ENCODE data around the gene LFNG. TPM values are rescaled to one million over a fixed set of nuclear protein-coding genes. Genes with fewer than 3 reads are reported as not detected.

LFNG gene, protein sequence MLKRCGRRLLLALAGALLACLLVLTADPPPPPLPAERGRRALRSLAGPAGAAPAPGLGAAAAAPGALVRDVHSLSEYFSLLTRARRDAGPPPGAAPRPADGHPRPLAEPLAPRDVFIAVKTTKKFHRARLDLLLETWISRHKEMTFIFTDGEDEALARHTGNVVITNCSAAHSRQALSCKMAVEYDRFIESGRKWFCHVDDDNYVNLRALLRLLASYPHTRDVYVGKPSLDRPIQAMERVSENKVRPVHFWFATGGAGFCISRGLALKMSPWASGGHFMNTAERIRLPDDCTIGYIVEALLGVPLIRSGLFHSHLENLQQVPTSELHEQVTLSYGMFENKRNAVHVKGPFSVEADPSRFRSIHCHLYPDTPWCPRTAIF
- total RNA-seq (2022) (1.7 and 2.4 TPM in 2 replicates), Bru-seq, nascent RNA (percentile 16 among the genes with signal in this experiment), BruChase-seq, experiment 1, labeled RNA remaining after a 6-hour chase (percentile 19 among the genes with signal in this experiment), BruChase-seq, experiment 2, labeled RNA remaining after a 2-hour chase (percentile 21 among the genes with signal in this experiment)
- long read RNA-seq, result 0 reads

DNA sequence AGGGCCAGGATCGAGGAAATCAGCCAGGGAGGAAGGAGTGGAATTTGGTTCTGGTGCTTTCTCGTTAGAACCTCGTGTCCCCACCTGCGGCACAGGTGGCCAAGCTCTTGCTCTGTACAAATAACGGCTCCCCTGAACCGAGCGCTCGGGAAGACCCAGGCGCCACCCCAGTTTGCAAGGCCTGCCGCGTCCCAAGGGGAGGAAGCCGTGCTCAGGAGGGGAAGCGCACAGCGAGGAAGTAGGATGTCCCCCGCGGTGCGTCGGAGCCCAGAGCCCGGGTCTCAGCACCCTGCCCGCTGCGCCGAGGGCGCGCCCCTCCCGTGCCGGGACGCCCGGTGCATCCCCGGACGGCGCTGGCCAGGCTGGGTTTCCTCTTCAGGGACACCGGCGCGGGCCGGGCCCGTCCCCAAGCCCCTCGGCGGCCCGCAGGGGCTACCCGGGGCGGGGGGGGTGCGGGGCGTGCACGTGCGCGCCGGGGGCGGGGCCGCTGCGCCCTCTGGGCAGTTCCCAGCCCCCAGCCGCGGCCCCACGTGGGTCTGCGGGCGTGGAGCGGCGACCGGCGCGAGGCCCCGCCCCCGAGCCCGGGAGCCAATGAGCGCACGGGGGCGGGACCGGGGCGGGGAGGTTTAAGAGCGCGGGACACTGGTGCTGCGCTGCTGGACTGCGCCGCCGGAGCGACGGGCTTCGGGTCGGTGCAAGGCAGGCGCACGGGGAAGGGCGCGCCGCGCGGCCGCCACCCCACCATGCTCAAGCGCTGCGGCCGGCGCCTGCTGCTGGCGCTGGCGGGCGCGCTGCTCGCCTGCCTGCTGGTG is at the start of gene LFNG:
LFNG (plus strand) TSS at position 656 of the 812 bp plus-strand sequence; CDS start at position 744, 88 bp downstream.
- peak; percentile 84 for DNase-seq (ENCODE audit: unreplicated experiment)
- POLR2A ChIA-PET, result interaction anchor here (1.2 kb wide), 1 partner anchor 36 kb away, joined by 5 read pairs; the partner anchor contains the start of gene BRAT1
- no peaks in the 10 kb centered on the region for H3K36me3 Mint-ChIP-seq (ENCODE audit: insufficient read depth, unreplicated experiment)
- peaks cover 16% of the 10 kb centered on the region for H3K4me1 Mint-ChIP-seq (ENCODE audit: insufficient read depth, unreplicated experiment)
- intact Hi-C loops (cut with micrococcal nuclease), result no loop called here
- BruUV-seq (replicated peaks), result no TSS peak
- H3K27me3 Mint-ChIP-seq (ENCODE audit: insufficient read depth, unreplicated experiment), result no peaks in the 10 kb centered on the region
- H3K9me3 Mint-ChIP-seq (ENCODE audit: unreplicated experiment), result no peaks in the 10 kb centered on the region
- H3K4me3 Mint-ChIP-seq (ENCODE audit: unreplicated experiment), result peak within 1 kb of the TSS; percentile 75
- H3K27ac Mint-ChIP-seq (ENCODE audit: low read depth, unreplicated experiment), result no peak within 1 kb of the TSS
- CTCF ChIA-PET, result interaction anchor here (0.6 kb wide), 1 partner anchor 66 kb away, joined by 3 read pairs; no protein-coding TSS in a partner anchor
- TF ChIP-seq, protein P1, sequence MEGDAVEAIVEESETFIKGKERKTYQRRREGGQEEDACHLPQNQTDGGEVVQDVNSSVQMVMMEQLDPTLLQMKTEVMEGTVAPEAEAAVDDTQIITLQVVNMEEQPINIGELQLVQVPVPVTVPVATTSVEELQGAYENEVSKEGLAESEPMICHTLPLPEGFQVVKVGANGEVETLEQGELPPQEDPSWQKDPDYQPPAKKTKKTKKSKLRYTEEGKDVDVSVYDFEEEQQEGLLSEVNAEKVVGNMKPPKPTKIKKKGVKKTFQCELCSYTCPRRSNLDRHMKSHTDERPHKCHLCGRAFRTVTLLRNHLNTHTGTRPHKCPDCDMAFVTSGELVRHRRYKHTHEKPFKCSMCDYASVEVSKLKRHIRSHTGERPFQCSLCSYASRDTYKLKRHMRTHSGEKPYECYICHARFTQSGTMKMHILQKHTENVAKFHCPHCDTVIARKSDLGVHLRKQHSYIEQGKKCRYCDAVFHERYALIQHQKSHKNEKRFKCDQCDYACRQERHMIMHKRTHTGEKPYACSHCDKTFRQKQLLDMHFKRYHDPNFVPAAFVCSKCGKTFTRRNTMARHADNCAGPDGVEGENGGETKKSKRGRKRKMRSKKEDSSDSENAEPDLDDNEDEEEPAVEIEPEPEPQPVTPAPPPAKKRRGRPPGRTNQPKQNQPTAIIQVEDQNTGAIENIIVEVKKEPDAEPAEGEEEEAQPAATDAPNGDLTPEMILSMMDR (IDR thresholded peaks at IDR 0.05; ENCODE audit: unreplicated experiment), result no peak

DNA sequence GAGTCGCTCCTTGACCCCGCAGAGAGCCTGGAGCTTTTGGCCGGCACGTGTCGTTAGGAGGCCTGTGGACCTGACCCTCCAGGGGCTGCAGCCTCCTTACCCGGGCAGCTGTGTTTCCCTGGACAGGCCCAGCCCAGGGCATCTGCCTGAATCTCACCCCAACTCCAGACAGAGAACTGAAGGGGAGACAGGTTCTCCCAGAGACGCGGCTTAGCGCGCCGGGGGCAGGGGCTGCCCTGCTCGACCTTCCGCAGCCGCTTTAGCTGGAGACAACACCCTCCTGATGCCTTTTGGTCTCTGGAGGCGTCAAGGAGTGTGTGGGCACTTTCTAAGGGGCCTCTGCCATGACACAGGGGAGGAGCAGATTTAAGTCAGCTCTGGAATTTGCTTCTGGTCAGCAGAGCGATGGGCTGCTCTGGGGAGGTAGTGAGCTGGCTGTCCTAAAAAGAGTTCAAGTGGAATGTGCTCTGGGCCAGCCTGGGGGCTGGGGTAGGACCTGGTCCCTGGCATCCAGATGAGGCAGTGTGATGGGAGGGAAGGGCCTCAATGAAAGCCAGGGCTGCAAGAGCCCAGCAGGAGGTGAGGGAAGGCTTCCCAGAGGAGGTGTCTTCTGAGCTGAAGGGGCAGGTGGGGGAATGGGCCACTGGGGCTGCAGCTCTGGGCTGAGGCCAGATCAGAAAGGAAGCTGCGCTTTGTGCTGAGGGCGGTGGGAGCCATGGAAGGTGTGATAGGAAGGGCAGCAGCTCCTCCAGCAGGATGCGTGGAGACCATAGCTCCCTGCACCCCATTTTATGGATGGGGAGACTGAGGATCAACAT is 49.2 kb upstream of the LFNG start:
- Mint-ChIP-seq H3K9me3 (ENCODE audit: unreplicated experiment) (no peaks in the 10 kb centered on the region), H3K4me3 (ENCODE audit: unreplicated experiment) (no peak overlapping the region), H3K27me3 (ENCODE audit: insufficient read depth, unreplicated experiment) (no peaks in the 10 kb centered on the region), H3K27ac (ENCODE audit: low read depth, unreplicated experiment) (no peak overlapping the region), H3K4me1 (ENCODE audit: insufficient read depth, unreplicated experiment) (peaks cover 24% of the 10 kb centered on the region), H3K36me3 (ENCODE audit: insufficient read depth, unreplicated experiment) (peaks cover 6% of the 10 kb centered on the region)
- ChIA-PET POLR2A (interaction anchor here (0.6 to 1.6 kb wide), 11 partner anchors 9 to 233 kb away, joined by 3 to 7 read pairs (median 3); no protein-coding TSS in a partner anchor), CTCF (interaction anchor here (0.6 to 6.3 kb wide), 12 partner anchors 12 to 229 kb away, joined by 3 to 61 read pairs (median 4); partner anchors contain the start of gene IQCE)
- DNase-seq (ENCODE audit: unreplicated experiment), result no peak
- TF ChIP-seq, protein P1 (IDR thresholded peaks at IDR 0.05; ENCODE audit: unreplicated experiment), result no peak
- intact Hi-C loops (cut with micrococcal nuclease), result no loop called here
- BruUV-seq (replicated peaks), result no TSS peak

DNA sequence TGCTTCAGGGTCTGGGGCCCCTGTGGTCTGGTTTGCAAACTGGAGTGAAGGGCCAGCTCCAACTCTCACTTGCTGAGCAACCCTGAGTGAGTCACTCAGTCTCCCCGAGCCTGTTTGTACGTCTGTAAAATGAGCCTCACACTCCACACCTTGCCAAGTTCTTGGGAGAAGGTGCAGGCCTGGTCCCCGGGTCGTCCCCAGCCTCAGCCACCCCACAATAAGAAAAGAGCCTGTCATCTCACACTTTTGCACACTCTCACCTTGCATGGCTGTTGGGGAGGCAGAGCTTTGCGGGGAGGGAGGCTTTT is 48.6 kb upstream of the LFNG start:
- H3K4me1 Mint-ChIP-seq (ENCODE audit: insufficient read depth, unreplicated experiment), result peaks cover 24% of the 10 kb centered on the region
- TF ChIP-seq, protein P1 (IDR thresholded peaks at IDR 0.05; ENCODE audit: unreplicated experiment), result no peak
- intact Hi-C loops (cut with micrococcal nuclease), result no loop called here
- no peaks in the 10 kb centered on the region for H3K27me3 Mint-ChIP-seq (ENCODE audit: insufficient read depth, unreplicated experiment)
- no TSS peak for BruUV-seq (replicated peaks)
- peaks cover 6% of the 10 kb centered on the region for H3K36me3 Mint-ChIP-seq (ENCODE audit: insufficient read depth, unreplicated experiment)
- ChIA-PET POLR2A (interaction anchor here (0.6 to 1.3 kb wide), 9 partner anchors 9 to 233 kb away, joined by 3 to 7 read pairs (median 3); no protein-coding TSS in a partner anchor), CTCF (interaction anchor here (0.6 to 6.3 kb wide), 6 partner anchors 17 to 230 kb away, joined by 3 to 61 read pairs (median 4); partner anchors contain the start of gene IQCE)
- no peaks in the 10 kb centered on the region for H3K9me3 Mint-ChIP-seq (ENCODE audit: unreplicated experiment)
- H3K4me3 Mint-ChIP-seq (ENCODE audit: unreplicated experiment), result no peak overlapping the region
- H3K27ac Mint-ChIP-seq (ENCODE audit: low read depth, unreplicated experiment), result peak overlapping the region; percentile 9
- peak; percentile 82 for DNase-seq (ENCODE audit: unreplicated experiment)

Data from MCF 10A (cell line).